NCI-H226 (cell line): ENCODE results near the gene TMEM237.

Experiments used
- DNase-seq: peaks from one replicate; pipeline ENCODE4 v3.0.0-alpha.2; 2015

Gene TMEM237

DNA sequence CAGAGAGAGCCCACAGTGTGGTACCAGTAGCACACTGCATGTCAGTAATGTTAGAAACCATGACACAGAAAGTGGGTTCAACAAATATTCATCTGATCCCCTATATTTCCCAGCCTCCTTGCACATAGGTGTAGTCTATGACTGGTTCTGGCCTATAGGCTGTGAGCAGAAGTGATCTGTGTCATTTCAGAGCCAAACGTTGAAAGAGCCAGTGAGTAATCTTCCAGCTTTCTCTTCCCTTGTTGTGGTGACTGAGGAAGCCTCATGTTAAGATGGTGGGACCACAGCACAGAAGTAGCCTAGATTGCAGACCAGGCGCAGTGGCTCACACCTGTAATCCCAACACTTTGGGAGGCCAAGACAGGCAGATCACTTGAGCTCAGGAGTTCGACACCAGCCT, 4.1 kb downstream of the TMEM237 start:
- DNase-seq: no peak

DNA sequence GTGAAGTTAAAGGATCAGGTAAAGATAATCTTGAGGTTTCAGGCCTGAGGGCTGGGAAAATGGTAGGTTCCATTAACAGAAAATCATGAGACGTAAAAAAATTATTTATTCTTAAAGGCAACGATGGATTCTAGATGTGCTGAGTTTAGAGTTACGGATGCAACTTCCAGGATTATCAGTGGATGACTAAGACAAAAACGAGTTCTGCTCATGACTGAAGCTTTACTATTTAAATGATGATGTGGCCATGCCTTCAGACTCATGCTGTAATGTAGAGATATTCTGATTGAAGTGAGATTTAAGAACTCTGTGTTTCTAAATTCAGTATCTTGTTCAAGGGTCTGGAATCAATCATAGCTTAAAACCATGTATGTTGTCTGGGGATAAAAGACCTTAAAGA, 5.0 kb downstream of the TMEM237 start:
- DNase-seq: no peak

DNA sequence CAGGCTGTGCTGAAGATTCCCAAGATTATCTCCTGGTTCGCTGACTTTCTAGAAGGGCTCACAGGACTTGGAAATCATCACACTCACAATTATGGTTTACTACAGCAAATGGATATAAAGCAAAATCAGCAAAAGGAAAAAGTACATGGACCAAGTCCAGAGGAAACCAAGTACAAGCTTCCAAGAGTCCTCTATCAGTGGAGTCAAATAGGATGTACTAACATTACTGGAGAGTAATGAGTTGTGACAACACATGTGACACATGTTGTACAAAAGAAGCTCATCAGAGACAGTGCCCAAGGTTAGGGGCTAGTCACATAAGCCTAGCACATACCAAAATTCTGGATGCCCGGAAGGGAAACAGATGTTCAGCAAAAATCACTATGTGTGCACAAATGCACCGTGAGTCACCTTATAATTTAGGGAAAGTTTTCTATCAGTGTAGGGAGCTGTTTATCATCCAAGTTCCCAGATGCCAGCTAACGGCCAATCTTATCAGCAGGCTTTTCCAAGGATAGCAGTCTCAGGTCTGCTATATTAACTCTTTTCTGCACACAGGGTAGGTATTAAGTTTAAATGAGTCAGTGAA, 9.5 kb downstream of the TMEM237 start:
- no peak for DNase-seq

DNA sequence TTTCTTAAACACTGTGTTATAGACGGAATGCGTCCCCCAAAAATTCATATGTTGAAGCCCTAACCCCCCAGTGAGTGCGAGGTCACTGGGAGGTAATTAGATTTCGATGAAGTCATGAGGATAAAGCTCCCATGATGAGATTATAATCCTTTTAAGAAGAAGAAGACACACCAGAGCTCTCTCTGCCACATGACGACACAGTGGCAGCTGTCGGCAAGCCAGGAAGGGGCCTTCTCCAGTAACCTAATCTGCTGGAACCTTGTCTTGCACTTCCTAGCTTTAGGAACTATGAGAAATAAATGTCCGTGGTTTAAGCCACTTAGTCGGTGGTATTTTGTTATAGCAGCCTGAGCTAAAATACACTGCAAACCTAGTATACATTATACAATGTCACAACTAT, 12.3 kb downstream of the TMEM237 start:
- no peak for DNase-seq

DNA sequence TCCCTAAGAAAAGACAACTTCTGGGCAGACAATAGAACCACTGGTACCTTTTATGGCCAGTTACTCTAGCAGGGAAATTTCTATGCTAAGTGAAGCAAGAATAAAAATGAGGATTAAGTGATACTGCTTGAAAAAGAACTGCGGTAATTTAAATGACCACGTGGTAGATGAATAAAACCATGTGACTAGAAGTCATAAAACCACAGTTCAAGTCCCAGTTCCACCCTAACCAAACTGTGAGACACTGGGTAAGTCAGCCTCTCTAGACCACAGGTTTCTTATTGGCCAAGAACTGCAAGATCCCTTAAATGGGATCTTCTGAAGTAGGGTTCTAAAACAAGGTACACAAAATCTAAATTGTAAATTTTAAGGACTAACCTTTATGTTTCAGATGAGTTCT, 12.7 kb downstream of the TMEM237 start:
- no peak for DNase-seq

DNA sequence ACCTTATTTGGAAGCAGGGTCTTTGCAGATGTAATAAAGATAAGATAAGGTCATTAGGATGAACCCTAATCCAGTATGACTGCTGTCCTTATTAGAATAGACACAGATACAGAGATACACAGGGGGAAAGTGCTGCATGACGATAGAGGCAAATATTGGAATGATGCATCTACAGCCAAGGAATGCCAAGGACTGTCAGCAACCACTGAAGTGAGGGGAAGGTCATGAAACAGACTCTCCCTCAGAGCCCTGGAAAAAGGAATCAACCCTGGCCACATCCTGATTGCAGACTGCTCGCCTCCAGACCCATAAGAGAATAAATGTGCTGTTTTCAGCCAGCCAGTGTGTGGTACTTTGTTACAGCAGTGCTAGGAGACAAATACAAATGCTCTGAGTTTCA, 14.8 kb downstream of the TMEM237 start:
- no peak for DNase-seq

DNA sequence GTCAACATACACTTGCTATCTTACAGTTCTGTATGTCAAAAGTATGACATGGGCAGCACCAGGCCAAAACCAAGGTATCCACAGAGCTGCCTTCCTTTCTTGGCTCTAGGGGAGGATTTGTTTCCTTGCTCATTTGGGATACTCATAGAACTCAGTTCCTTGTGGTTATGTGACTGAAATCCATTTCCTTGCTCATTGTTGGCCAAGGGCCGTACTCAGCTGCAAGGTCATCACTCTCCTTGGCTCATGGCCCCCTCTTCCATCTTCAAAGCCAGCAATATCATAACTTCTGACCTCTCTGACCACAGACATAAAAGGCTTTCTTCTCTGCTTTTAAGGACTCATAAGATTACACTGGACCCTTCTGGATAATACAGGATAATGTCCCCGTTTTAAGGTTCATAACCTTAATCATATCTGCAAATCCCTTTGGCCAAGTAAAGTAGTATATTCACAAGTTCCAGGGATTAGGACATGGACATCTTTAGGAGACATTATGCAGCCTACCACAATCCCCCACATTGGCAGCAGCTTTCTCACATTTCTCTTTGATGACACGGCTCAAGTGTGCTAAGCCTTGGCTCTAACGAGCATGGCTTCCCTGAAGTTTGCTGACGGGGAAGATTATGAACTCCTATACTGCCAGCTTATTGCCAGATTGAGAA, 20.9 kb downstream of the TMEM237 start:
- no peak for DNase-seq

DNA sequence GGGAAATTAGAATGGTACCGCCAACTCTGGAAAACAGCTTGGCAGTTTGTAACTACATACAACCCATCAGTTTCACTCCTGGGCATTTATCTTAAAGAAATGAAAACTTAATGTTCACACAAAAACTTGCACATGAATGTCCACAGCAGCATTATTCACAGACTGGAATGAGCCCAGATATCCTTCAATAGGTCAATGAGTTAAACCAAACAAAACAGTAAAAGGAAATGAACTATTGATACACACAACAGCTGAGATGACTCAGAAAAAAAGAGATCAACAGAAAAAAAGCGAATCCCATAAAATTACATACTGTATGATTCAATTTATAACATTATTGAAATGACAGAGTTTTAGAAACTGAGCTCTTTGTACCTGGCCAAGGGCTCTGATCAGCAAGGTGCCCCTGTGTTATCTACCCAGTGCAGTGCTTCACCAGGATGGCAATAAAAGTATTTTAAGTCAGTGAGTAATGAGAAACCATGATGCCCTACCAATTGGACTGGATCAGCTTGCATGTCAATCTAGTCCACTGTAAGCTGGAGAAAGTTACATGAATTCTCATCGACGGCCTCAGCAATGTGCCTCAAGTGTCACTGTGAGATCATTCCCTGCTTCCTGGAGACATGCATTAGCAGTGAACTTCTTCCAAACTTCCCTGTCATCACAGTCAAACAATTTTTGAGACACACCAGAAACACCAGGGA, 21.9 kb downstream of the TMEM237 start:
- no peak for DNase-seq

DNA sequence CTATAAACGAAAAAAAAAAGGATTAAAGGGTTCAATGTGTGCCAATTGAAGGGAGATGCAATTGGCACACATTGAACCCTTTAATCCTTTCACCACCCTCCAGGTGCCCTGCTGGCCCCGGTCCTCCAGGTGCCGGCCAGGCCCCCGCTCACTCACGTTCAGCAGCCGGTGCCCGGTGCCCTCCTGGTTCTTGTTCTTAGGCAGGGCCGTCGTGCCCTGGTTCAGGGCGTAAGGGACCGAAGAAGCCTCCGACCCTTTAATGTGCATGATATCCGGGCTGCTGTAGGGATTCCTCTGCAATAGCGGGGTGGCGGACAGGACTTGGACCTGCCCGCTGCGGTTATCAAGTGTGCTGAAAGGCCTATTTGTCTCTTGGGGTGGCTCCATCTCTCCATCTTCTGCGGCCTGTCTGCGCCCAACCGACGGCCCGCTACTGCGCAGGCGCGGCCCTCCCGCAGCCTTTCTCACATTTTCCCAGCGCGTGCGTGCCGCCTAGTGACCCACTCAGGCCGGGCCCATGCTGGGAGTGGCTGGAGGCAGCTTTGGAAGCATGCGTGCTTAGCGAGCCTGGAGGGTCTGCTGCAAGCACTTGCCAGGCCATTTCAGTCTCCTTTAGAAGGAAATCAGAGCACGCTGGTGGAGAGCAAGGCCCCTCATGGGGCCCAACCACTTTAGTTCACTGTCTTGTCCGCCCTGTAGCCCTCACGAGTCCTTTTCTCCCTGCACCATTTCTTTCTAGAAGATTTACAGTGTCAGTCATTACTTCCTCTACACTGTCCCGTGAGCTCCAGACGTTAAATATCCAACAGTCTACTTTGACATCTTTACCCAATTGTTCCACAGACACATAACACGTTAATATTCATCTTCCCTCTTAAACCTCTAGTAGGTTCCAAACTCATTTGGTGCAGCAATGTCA, 24.3 kb downstream of the TMEM237 start:
- no peak for DNase-seq

DNA sequence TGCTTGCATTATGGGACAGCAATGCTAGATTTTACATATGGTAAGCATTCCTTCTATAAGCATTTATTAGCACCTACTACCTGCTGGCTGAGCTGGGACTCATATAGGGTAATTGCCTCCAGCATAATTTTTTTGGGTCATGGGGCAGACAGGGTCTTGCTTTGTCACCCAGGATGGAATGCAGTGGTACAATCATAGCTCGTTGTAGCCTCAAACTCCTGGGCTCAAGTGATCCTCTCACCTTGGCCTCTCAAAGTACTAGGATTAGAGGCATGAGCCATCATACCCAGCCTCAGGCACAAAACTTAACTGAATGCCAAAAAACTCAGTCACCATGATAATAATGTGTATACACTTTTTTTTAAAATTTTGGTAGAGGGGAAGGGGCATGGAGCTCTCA, 35.3 kb downstream of the TMEM237 start:
- no peak for DNase-seq

DNA sequence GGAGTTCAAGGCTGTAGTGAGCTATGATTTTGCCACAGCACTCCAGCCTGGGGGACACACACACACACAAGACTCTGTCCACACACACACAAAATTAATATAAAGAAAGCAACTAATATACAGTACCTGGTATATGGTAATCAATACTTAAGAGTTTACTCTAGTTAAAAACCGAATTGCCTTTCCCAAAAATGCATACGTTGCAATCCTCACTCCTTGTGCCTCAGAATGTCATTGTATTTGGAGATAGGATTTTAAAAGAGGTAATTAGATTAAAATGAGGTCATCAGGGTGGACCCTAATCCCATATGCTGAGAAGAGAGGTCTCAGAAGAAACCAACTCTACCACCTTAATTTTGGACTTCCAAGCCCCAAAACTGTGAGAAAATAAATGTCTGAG, 35.7 kb downstream of the TMEM237 start:
- no peak for DNase-seq

DNA sequence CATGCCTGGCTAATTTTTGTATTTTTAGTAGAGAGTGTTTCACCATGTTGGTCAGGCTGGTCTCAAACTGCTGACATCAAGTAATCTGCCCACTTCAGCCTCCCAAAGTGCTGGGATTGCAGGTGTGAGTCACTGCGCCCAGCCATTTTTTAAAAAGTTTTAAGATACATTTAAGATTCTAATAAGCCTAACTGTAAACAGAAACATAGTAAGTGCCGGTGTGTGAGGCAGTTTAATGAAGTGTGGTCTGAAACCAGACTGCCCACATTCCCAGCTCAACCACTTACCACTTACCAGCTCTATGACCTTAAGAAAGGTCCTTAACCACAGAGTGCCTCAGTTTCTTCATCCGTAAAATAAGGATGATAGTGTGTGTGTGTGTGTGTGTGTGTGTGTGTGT, 42.4 kb downstream of the TMEM237 start:
- no peak for DNase-seq

DNA sequence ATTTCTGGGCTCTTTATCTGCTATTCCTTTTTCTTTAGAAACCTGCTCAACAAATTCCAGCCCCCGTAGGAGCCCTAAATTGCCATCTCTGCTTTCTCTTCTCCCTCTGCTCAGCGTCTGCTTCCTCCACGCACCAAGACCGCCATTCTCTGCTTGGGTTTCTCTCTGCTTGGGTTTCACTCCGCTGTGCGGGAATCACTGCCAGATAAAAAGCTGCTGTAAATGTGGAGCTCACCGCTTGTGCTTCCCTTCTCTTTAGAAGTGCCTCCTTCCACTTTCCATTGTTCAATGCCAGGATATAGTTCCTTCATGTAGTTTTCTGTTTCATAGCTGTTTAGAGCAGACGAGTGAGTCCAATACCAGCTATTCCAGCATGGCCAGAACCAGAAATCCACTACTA, 45.9 kb downstream of the TMEM237 start:
- DNase-seq: no peak

DNA sequence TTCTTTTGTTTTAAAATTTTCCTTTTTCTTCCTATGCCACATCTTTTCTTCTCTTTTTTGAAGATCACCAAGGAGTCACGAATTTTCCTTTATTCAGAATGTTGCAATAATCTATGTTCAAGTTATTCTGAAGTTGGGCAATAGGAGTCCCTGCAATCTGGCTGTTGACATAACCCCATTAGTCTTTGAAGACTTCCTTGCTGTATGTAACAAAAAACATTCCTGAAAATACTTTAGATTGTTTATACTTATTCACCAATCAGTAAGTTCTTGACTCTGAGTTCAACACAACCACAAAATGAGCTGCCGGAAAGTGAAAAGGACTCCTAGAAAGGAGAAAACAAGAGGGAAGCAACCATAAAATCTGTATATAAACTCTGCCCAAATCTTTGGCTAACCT, 62.8 kb downstream of the TMEM237 start:
- DNase-seq: peak; percentile 6

DNA sequence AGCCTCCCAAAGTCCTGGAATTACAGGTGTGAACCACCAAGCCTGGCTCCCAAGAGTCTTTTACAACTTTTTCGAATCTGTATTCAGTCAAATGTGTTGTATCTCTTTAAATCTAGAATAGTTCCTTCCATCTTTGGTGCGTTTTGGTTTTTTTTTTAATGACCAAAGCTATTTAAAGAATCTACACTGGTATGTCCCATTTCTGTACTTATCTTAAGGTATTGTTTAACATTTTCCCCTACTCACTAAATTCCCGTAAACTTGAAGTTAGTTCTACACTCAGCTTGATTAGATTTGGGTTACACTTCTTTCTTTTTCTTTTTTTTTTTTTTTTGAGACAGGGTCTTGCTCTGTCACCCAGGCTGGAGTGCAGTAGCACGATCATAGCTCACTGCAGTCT, 63.8 kb downstream of the TMEM237 start:
- DNase-seq: no peak

DNA sequence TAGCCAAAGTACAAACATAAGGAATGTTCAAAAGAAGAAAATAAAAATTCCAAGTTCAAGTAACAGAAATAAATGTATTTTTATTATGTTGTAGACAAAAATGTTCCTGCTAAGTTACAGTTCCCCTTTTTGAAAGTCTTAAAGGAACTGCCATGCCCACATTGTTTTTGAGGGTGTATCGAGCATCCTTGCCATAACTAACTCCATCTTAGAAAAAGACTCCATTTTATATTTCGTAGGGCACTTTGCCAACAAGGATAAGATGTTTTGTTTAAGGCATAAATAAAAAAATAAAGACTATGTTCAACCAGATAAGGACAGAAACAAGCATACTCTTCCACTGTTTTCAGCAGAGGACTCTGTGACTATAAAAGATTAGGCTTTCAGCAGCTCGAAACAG, 67.3 kb downstream of the TMEM237 start:
- no peak for DNase-seq

DNA sequence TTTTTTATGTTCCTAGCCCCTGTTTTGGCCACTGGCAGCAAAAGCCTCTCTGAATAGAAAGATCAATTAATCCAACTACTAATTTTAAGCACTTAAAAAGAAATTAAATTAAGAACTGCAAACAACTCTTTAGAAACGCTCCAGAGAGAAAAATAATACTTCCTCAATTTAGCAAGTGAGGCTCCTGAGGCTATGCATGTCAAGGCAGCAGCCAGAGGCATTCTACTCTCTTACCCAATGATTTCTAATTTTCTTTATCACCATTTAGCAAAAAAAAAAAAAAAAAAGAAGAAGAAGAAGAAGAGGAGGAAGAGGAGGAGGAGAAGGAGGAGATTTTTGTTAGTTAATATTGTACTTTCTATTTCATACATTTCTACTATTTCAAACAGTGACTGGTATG, 68.5 kb downstream of the TMEM237 start:
- no peak for DNase-seq

DNA sequence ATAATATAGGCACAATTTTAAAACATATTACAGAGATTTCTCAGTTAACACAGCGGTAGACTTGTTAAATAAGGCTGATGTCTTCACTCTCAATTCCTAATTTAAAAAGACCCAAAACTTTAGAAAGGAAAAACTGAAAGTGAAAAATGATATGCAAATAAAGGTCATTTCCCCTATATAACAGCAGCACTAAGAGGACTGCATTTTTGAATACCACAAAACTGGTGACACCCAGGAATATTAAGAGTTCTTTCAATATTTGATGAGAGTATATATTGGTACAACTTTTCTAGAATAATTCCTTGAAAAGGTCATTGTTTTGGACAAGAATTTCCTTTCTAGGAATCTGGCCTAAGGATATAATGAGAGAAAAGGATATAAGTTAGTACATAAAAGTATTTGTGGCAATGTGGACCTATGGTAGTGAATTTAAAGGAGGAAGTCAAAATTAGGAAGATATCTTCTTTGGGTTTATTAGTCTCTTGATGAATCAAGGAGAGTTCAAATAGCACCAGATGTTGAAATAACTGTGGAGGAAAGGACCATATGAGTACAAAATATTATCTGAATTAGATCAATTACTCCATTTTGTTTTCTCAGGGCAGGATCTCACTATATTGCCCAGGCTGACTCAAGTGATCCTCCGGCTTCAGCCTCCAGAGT, 70.3 kb downstream of the TMEM237 start:
- DNase-seq: no peak
